ENCODE data around the gene NPR3. TPM values are rescaled to one million over a fixed set of nuclear protein-coding genes. Genes with fewer than 3 reads are reported as not detected.

The NPR3 gene
- total RNA-seq, 2 experiments from 2014 or later = not detected

- peaks cover 17% of the 10 kb centered on the region for H3K4me1 Mint-ChIP-seq (ENCODE audit: low read depth)
- POLR2A ChIA-PET = no interaction called here
- no peaks in the 10 kb centered on the region for H3K9me3 Mint-ChIP-seq (ENCODE audit: insufficient read depth)
- CTCF ChIA-PET = no interaction called here
- no peak for ATAC-seq
- DNase-seq = no peak
- H3K4me3 Mint-ChIP-seq = no peak overlapping the region
- H3K27me3 Mint-ChIP-seq (ENCODE audit: low read depth) = no peaks in the 10 kb centered on the region
- H3K36me3 Mint-ChIP-seq (ENCODE audit: low read depth) = no peaks in the 10 kb centered on the region
- H3K27ac Mint-ChIP-seq = no peak overlapping the region
These were observed 122.5 kb downstream of the NPR3 start for GRCh38 chr5:32833663-32834062.

DNA sequence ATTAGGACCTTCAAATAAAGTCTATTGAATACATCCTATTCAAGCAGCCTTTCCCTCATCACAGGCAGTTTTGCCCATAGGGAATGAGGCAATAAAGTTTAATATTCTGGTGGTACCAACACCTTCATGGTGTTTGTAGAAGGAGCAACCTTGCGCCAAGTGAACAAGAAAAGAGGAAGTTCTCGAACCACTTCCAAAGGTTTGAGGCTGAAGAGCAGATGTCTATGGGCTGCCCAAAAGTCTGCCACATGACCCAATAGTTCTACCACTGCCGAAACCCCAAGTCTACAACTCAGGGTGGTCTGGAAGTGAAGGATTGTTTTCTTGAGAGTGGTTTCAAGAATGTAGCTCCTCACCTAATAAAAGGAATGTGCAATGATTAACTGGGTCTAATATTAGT lies 123.1 kb downstream of the NPR3 start:
- H3K4me3 Mint-ChIP-seq = no peak overlapping the region
- H3K36me3 Mint-ChIP-seq (ENCODE audit: low read depth) = no peaks in the 10 kb centered on the region
- CTCF ChIA-PET = no interaction called here
- H3K4me1 Mint-ChIP-seq (ENCODE audit: low read depth) = peaks cover 17% of the 10 kb centered on the region
- POLR2A ChIA-PET = no interaction called here
- ATAC-seq = no peak
- H3K27ac Mint-ChIP-seq = no peak overlapping the region
- H3K9me3 Mint-ChIP-seq (ENCODE audit: insufficient read depth) = no peaks in the 10 kb centered on the region
- DNase-seq = no peak
- H3K27me3 Mint-ChIP-seq (ENCODE audit: low read depth) = no peaks in the 10 kb centered on the region

DNA sequence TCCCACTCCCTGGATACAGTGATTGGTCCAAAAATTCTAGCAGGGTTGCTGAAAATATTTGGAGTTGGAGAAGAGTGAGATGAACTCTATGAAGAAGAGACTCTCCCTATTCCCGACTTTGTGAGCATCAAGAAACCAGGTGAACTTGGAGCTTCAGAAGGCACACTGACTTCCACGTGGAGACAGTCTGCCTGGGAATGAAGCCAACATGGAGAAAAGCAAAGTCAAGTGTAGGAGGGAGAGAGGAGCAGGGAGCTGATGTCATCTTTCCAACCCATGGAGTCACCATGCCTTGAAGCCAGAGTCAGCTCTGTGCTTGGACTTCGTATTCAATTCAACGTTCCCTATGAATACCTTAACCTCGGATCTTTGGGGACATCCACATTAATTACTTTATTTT lies 125.1 kb downstream of the NPR3 start:
- DNase-seq = no peak
- POLR2A ChIA-PET = no interaction called here
- no peaks in the 10 kb centered on the region for H3K36me3 Mint-ChIP-seq (ENCODE audit: low read depth)
- peaks cover 17% of the 10 kb centered on the region for H3K4me1 Mint-ChIP-seq (ENCODE audit: low read depth)
- CTCF ChIA-PET = no interaction called here
- no peak overlapping the region for H3K27ac Mint-ChIP-seq
- no peaks in the 10 kb centered on the region for H3K9me3 Mint-ChIP-seq (ENCODE audit: insufficient read depth)
- ATAC-seq = no peak
- no peak overlapping the region for H3K4me3 Mint-ChIP-seq
- H3K27me3 Mint-ChIP-seq (ENCODE audit: low read depth) = no peaks in the 10 kb centered on the region

- ATAC-seq (no peak), DNase-seq (no peak)
- Mint-ChIP-seq H3K9me3 (ENCODE audit: insufficient read depth) (no peaks in the 10 kb centered on the region), H3K27ac (no peak overlapping the region), H3K4me1 (ENCODE audit: low read depth) (peaks cover 17% of the 10 kb centered on the region), H3K36me3 (ENCODE audit: low read depth) (no peaks in the 10 kb centered on the region), H3K4me3 (no peak overlapping the region), H3K27me3 (ENCODE audit: low read depth) (no peaks in the 10 kb centered on the region)
- POLR2A ChIA-PET = no interaction called here
- CTCF ChIA-PET = no interaction called here
These were observed 126.1 kb downstream of the NPR3 start for GRCh38 chr5:32837211-32837610.

DNA sequence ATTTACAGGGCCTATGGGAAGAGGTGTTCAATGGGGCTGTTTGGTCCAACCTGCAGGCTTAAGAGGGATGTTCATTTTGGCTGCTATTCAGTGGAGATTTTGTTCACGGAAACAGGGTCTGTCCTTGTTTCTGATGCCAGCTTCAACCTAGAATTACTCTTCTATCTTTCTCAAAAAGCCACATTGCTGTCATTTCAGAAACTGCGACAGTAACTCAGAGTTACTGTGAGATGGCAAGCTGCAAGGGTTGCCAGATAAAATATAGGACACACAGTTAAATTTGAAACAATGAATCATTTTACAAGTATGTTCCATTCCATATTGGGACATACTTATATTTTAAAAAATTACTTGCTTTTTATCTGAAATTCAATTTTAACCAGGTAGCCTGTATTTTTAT lies 128.0 kb downstream of the NPR3 start:
- ATAC-seq = no peak
- DNase-seq = no peak
- H3K36me3 Mint-ChIP-seq (ENCODE audit: low read depth) = no peaks in the 10 kb centered on the region
- H3K27ac Mint-ChIP-seq = no peak overlapping the region
- no peaks in the 10 kb centered on the region for H3K27me3 Mint-ChIP-seq (ENCODE audit: low read depth)
- peaks cover 10% of the 10 kb centered on the region for H3K4me1 Mint-ChIP-seq (ENCODE audit: low read depth)
- POLR2A ChIA-PET = no interaction called here
- H3K4me3 Mint-ChIP-seq = no peak overlapping the region
- H3K9me3 Mint-ChIP-seq (ENCODE audit: insufficient read depth) = no peaks in the 10 kb centered on the region
- CTCF ChIA-PET = no interaction called here

DNA sequence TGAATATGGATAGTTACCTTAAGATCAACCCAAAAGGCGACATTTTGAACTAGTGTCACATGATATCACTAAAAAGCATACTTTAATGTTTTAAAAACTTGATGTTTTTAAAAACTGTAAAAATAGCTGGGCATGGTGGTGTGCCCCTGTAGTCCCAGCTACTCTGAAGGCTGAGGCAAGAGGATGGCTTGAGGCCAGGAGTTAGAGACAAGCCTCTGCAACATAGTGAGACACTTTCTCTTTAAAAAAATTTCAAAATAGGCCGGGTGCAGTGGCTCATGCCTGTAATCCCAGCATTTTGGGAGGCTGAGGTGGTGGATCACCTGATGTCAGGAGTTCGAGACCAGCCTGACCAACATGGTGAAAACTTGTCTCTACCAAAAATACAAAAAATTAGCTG lies 129.5 kb downstream of the NPR3 start:
- no peaks in the 10 kb centered on the region for H3K9me3 Mint-ChIP-seq (ENCODE audit: insufficient read depth)
- POLR2A ChIA-PET = no interaction called here
- peaks cover 3% of the 10 kb centered on the region for H3K4me1 Mint-ChIP-seq (ENCODE audit: low read depth)
- DNase-seq = no peak
- ATAC-seq = no peak
- H3K4me3 Mint-ChIP-seq = no peak overlapping the region
- no peaks in the 10 kb centered on the region for H3K27me3 Mint-ChIP-seq (ENCODE audit: low read depth)
- no peak overlapping the region for H3K27ac Mint-ChIP-seq
- no peaks in the 10 kb centered on the region for H3K36me3 Mint-ChIP-seq (ENCODE audit: low read depth)
- CTCF ChIA-PET = no interaction called here

Other genes with a start within 250 kb of the NPR3 start
- gene SUB1, start 125.8 kb upstream of the NPR3 start, total RNA-seq = 100 to 1,000 TPM; 352 to 377 TPM

Measured in activated CD8-positive, alpha-beta T cell treated with anti-CD3 and anti-CD28 coated beads, Interleukin-2, amount 10 ng/mL, durations not matched to agents 7 days and 5 days (primary cell).